Coronary artery (tissue), 2 donors: Measurements from ENCODE around the gene C21orf58.

Source experiments
- DNase-seq: peaks from one replicate; pipeline ENCODE4 v3.0.0-alpha.2; 2017; ENCODE audit warnings: low spot score
- H3K27ac ChIP-seq, 2 donors: fragments of 200-600 bp; sonication (generic); one replicate each; pipeline ENCODE4 v1.5.1; 2016 to 2019
- H3K4me3 ChIP-seq: fragments of 200-600 bp; sonication (generic); 2 replicates; pipeline ENCODE4 v1.5.1; 2016; ENCODE audit warnings: mild to moderate bottlenecking, moderate library complexity
- TF ChIP-seq, protein P1 (sequence below): fragments of 200-600 bp; sonication (generic); IDR thresholded peaks from one replicate; pipeline ENCODE4 v1.5.1; 2019; ENCODE audit warnings: antibody characterized with exemption

Gene C21orf58

DNA sequence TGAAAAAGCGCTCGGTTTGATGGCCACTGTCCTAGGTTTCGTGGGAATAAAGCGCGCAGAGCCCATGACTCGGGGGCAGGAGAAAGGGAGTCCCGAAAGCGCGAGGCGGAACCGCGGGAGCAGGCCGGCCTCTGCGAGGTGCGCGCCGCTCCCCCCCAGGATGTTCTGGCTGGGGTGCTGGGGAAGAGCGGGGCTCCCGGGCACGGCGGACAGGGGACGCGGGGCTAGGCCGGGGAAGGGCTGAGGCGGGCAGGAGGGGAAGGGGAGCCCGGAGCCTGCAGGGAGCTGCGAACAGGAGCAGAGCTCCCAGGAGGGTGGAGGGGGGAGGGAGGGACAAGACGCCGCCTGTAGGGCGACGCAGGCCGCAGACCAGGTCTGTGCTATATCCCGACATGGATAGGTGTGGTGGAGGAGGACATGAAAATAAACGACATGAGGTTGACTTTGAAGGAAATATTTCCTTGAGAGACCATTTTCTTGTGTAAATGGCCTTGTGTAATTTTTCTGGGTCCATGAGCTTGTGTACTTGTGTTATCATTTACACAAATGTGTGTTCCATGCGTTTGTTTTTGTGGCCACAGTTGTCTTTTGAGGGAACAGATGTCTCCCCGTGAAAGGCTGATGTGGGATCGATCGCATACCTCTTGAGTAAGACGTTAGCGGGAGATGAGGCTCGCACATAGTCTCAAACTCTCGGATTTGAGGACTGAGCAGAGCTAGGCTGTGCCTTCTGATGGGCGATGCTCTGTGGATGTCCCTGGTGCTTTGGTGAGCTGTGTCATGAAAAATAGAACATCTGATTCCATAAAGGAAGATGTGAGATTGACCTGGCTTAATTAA, 1.6 kb upstream of the C21orf58 start:
- peak overlapping the region; percentile 85 for H3K4me3 ChIP-seq
- H3K27ac ChIP-seq = peak overlapping the region; percentile 52 to 97
- TF ChIP-seq, protein P1, sequence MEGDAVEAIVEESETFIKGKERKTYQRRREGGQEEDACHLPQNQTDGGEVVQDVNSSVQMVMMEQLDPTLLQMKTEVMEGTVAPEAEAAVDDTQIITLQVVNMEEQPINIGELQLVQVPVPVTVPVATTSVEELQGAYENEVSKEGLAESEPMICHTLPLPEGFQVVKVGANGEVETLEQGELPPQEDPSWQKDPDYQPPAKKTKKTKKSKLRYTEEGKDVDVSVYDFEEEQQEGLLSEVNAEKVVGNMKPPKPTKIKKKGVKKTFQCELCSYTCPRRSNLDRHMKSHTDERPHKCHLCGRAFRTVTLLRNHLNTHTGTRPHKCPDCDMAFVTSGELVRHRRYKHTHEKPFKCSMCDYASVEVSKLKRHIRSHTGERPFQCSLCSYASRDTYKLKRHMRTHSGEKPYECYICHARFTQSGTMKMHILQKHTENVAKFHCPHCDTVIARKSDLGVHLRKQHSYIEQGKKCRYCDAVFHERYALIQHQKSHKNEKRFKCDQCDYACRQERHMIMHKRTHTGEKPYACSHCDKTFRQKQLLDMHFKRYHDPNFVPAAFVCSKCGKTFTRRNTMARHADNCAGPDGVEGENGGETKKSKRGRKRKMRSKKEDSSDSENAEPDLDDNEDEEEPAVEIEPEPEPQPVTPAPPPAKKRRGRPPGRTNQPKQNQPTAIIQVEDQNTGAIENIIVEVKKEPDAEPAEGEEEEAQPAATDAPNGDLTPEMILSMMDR = no peak
- DNase-seq = no peak

DNA sequence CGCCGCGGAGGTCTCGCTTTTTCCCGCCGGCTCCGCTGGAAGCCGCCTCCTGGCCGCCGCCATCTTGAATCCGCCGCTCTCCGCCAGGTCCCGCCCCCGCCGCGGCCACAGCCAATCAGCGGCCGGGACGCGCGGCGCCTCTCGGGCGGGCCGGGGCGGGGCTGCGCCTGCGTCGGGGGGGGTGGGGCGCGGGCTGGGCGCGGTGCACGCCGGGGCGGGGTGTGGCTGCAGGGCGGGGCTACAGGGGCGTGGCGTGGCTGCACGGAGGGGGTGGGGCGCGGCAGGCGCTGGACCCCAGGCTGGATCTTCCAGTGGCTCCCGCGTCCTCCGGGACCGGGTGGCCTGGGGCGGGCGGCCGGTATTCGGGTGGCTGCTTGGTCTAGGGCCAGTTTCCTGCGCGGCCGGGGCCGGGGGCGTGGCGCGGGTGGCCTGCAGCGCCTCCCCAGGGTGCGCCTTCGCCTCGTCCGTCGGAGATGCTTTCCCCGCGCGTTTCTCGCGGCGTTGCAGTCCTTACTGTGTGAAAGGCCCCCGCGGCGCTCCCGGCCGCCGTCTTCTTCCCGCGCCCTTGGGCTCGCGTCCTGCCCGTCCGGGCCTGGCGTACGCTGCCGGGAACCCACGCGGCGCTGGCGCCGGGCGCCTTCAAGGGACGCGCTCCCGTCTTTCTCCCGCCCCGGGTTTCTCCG, 861 bp upstream of the C21orf58 start:
- TF ChIP-seq, protein P1 = no peak

DNA sequence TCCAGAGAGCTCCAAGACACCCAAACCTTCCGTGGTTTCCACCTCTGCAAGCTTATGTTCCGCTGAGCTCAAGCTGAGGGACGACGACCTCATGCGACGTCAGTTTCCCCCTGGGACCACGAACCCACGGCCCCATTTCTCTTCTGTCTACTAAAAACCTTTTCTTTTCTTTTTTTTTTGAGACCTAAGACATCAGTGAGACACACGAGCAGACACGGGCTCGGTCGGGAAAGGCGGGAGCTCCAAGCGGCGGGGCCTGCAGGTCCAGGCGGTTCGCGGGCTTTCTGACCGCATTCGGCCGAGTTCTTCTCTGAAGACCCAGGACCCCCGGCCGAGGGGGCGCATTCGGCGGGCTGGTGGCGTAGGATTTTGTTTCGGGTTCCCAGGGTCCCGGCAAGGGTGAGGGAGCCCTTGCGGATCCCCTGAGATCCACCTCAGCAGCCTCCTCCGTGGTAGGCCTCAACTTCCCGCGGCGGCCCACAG, 402 bp downstream of the C21orf58 start:
- Histone ChIP-seq H3K27ac (peak overlapping the region; percentile 15 to 91), H3K4me3 (peak overlapping the region; percentile 85)
- DNase-seq = no peak
- TF ChIP-seq, protein P1 = no peak

More for the DNA sequence above, 861 bp upstream of the C21orf58 start:
- Histone ChIP-seq H3K27ac (peak overlapping the region; percentile 91 to 97), H3K4me3 (peak overlapping the region; percentile 85)
- DNase-seq = peak; percentile 90

DNA sequence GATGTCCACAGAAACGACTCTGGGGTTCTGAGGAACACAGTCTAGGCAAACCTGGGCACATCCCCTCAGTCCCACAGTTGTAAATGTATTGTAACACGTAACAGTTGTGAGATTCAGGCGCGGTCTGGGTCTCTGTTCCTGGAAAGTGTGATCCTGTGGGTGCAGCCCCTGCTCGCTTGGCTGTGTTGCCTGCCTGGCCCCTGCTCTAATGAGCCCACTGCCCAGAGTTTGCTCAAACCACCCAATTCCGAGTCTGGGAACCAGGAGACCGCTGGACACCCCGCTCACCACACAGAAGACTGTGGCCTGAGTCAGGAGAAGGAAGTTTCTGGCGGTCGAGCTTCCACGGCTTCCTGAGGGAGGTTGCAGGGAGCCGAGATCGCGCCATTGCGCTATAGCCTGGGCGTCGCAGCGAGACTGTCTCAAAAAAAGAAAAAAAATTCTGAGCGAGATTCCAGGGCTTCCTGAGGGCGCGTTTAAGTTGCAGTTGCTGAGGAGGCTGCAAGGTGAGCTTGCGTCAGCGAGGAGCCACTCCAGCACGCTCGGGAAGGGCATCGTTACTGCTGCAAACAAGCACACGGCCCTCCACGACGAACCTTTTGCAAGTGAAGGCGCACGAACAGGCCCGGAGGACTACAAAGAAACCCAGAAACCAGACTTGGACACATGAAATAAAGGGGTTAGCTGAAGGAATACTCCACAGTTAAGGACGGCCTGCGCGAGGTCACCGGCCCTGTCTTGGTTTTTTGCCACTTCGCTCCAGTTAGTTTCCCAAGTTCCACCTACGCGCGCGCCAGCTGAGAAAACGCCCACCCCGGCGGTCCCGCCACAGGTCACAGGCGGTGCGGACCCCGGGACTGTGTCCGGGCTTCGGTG, 1.1 kb downstream of the C21orf58 start:
- Histone ChIP-seq H3K4me3 (peak overlapping the region; percentile 85), H3K27ac (no peak overlapping the region)
- DNase-seq = no peak
- TF ChIP-seq, protein P1 = no peak

DNA sequence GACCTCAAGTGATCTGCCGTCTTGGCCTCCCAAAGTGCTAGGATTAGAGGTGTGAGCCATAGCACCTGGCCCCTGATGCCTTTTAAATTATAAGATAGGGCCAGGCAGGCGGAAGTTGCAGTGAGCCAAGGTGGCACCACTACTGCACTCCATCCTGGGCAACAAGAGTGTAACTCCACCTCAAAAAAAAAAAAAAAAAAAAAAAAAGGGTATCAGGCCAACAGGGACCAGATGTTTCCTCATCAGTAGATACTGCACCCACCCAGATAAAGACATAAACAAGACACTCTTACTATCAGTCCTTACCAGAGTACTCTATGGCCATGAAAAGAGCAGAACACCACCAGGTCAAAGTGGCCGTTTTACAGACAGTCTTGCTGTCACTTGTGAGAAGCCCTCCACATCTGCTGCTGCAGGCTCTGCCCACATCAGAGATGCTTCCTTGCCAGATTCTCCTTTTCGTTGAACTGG, 3.3 kb downstream of the C21orf58 start:
- no peak overlapping the region for H3K4me3 ChIP-seq
- H3K27ac ChIP-seq = no peak overlapping the region
- no peak for DNase-seq
- TF ChIP-seq, protein P1 = no peak

DNA sequence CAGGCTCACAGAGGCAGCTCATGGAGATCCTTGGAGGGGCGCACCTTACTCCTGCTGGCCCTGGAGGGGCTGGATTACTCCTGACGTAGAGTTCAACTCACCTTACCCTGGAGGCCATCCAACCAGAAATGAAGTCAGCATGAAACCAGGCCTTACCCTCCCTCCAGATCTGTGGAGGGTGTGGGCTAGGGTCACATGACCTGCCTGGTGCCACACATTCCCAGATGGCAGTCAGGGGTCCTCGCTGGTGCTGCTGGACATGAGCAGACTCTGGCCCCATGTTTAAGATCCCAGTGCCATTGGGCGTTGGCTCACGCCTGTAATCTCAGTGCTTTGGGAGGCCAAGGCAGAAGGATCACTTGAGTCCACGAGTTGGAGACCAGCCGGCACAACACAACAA, 4.5 kb downstream of the C21orf58 start:
- TF ChIP-seq, protein P1 = no peak
- DNase-seq = no peak
- H3K4me3 ChIP-seq = no peak overlapping the region
- H3K27ac ChIP-seq = no peak overlapping the region
